GM12873 (cell line): ENCODE data around the gene PPP6R3.

ENCODE experiments used
- TF ChIP-seq, protein P1 (sequence below): IDR thresholded peaks from 2 replicates; pipeline ENCODE4 v1.5.1; 2012; ENCODE audit warnings: low read depth, mild to moderate bottlenecking, moderate library complexity, low read length, control low read depth; ENCODE audit not compliant: insufficient read depth; ENCODE audit errors: missing control alignments

The PPP6R3 gene

DNA sequence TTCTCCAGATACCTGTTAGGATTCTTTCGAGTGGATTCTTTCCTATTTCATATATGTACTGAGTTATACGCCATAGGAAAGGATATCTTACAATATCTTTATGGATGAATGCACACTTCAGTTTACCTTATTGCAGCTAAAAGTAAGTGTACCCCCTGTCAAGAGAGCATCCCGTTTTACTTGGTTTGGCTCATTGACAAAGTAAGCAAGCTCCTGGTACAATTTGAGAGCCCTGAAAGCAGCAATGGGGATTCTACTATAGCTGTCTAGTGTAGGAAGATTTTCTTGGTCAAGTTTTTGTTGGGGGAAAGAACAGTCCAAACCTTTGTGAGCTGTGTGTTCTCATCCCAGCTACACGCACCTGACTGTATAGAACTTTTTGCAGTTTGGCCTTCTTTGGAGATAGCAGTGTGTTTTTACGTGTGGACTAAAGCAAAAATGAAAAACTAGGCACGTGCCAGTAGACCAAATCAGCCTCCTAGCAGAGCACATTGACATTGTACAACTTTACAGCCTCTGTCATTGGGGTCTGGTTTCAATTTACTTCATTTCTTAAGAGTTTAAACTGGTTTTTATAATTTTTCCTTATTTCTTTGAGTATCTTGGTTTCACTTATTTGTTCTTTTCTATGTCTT, 44.0 kb downstream of the PPP6R3 start:
- TF ChIP-seq, protein P1, sequence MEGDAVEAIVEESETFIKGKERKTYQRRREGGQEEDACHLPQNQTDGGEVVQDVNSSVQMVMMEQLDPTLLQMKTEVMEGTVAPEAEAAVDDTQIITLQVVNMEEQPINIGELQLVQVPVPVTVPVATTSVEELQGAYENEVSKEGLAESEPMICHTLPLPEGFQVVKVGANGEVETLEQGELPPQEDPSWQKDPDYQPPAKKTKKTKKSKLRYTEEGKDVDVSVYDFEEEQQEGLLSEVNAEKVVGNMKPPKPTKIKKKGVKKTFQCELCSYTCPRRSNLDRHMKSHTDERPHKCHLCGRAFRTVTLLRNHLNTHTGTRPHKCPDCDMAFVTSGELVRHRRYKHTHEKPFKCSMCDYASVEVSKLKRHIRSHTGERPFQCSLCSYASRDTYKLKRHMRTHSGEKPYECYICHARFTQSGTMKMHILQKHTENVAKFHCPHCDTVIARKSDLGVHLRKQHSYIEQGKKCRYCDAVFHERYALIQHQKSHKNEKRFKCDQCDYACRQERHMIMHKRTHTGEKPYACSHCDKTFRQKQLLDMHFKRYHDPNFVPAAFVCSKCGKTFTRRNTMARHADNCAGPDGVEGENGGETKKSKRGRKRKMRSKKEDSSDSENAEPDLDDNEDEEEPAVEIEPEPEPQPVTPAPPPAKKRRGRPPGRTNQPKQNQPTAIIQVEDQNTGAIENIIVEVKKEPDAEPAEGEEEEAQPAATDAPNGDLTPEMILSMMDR, result no peak

DNA sequence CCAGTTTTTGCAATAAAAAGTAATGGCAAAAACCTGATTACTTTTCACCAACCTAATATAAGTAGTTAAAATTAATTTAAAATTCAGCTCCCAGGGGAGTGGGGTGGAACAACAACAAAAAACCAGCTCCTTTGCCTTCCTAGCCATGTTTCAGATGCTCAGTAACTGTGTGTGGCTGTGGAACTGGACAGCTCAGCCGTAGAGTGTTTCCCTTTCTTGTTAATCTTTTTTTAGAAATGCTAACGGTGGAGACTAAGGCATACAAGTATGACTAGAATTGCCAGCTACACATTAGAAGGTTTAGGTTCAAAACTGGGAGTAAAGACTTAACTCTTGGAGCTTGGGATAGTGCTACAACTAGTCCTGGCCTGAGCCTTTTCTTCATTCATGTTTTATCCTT, 45.0 kb downstream of the PPP6R3 start:
- TF ChIP-seq, protein P1, result no peak

DNA sequence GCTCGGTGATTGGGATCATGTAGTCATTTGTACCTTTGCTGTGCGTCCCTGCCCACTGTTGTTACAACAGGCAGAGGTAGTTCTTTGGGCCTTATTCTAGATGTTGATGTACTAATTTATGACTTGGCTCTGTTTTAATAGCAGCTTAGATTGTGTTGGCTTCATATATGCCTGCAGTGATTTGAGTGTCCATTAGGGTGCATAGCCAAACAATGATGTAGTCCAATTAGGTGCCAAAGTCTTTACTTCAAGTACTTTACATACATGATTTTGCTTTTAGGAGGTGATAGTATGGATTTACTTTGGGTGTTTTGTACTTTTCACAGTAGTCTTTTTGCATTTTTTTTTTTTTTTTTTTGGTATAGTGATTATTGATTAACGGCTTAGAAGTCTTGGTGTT, 46.4 kb downstream of the PPP6R3 start:
- TF ChIP-seq, protein P1, result peak; percentile 19

DNA sequence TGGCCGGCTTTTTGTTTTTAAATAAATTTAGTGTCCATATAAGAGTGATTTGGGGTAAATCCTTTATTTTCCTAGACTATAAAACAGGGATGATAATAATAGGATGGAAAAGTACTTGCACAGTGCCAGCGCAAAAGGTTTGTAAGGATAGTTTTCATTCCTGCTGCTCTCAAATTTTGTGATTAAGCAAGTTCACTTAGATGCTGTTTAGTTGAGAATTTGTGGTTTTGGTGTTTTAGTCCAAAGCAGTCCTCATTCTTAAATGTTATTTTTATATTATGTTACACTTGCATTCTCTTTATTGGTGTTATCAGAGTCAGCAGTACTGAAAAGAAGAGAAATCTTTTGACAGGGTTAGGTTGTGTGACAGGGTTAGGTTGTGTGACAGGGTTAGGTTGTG, 47.9 kb downstream of the PPP6R3 start:
- TF ChIP-seq, protein P1, result no peak

DNA sequence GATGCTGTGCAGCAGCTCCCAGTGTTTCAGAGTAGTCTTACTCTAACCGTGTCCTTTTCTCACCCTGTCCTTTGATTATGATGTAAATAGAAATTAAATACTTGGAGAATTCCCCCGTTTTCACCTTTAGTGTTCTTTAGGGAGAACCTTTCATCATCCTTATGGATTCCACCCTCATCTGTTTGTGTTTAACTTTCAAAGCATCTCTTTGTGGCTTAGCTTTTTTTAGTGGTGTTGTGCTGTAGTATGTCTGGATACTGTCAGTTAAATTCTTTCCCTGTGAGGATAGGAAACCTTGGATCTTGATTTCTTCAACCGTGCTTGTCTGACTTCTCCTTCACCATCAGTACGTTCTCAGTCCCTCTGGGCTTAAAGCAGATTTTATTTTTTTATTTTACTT, 48.5 kb downstream of the PPP6R3 start:
- TF ChIP-seq, protein P1, result no peak

DNA sequence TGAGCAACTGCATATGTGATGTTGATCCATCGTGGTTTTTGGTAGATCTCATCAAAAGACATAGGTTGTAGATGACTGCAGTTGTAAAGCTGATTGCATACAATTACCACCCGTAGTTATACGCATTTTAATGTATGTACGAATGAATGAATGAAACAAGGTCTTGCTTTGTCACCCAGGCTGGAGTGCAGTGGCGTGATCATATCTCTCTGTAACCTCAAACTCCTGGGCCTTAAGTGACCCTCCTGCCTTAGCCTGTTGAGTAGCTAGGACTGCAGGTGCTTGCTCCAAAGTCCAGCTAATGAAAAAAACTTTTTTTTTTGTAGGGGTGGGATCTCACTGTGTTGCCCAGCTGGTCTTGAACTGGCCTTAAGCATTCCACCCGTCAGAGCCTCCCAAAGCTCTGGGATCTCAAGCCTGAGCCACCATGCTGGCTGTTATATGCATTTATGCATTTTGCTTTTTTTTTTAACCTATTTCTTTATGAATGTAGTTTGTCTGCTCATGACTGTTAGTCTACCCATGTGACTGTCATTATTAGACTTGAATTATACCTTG, 53.5 kb downstream of the PPP6R3 start:
- TF ChIP-seq, protein P1, result no peak

DNA sequence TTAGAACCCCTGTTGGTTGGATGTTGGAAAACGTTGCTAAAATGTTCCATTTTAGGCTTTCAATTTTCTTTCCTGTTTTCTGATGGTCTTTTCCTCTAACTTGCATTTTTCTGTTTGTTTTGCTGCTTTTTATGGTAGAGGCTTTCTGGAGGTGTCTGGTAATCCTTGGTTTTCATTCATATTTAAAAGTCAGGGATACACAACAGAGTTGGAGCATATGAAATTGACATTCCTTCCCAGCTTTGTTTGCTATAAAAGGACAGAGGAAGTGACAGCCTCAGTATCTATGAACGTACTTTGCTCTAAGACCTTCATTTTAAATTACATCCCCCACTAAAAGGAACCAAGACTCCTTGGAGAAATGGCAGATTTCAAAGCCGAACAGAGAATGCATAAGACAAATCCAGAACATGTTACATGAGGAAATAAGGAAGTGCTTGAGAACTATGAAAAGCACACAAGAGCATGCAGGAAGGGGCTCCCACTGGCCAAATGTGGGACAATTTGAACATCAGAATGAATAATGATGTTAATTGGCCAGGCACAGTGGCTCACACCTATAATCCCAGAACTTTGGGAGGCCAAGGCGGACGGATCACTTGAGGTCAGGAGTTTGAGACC, 56.7 kb downstream of the PPP6R3 start:
- TF ChIP-seq, protein P1, result no peak
